Panc1 (cell line): Measurements from ENCODE around the gene OR1K1. TPM values are rescaled to one million over a fixed set of nuclear protein-coding genes. Genes with fewer than 3 reads are reported as not detected.

Experiments
- ATAC-seq: fragments of 200-7000 bp; cut with Tn5 transposase; 2 replicates; pipeline ENCODE4 v1.9.1; 2020; ENCODE audit warnings: mild to moderate bottlenecking, moderate library complexity
- BruUV-seq: library from RNA; stranded (reverse); fragments of 400-500 nt; replicated peaks from 2 replicates; lab custom pipeline; 2021; lab: Mats Ljungman, UMichigan
- CTCF ChIA-PET: fragments of 300-600 bp; sonication (Branson Sonifier 250); formaldehyde crosslinking; loops from one replicate; lab custom pipeline; 2022; ENCODE audit warnings: antibody characterized with exemption; lab: Charles Lee
- POLR2A ChIA-PET: fragments of 300-600 bp; sonication (Branson Sonifier 250); formaldehyde crosslinking; loops from one replicate; lab custom pipeline; 2022; ENCODE audit warnings: antibody characterized with exemption; lab: Charles Lee
- DNase-seq: peaks from one replicate; pipeline ENCODE4 v3.0.0-alpha.2; 2010; ENCODE audit warnings: low read depth, low spot score
- H3K27ac ChIP-seq: 2 replicates; pipeline ENCODE4 v1.5.1; 2011; ENCODE audit warnings: mild to moderate bottlenecking, low read length, inconsistent platforms
- H3K27me3 ChIP-seq: fragments of 200-500 bp; sonication (Bioruptor generic); 2 replicates; pipeline ENCODE4 v1.6.0; 2014; ENCODE audit warnings: low read length, inconsistent platforms; ENCODE audit not compliant: control insufficient read depth, insufficient read depth
- H3K36me3 ChIP-seq: fragments of 200-500 bp; sonication (Bioruptor generic); 2 replicates; pipeline ENCODE4 v1.5.1; 2014; ENCODE audit warnings: inconsistent platforms, mild to moderate bottlenecking, low read length, moderate library complexity; ENCODE audit not compliant: control insufficient read depth, insufficient read depth
- H3K4me1 ChIP-seq: 2 replicates; pipeline ENCODE4 v1.5.1; 2011; ENCODE audit warnings: inconsistent platforms, mild to moderate bottlenecking, low read length, moderate library complexity; ENCODE audit not compliant: control insufficient read depth, insufficient read depth
- H3K4me3 ChIP-seq, 2 experiments: 2 replicates each; pipeline ENCODE4 v1.5.1; 2011 to 2012; ENCODE audit warnings: low read depth in 2 of 2, low read length in 2 of 2, mild to moderate bottlenecking in 2 of 2, inconsistent platforms in 1 of 2, moderate library complexity in 1 of 2
- H3K9me3 ChIP-seq: fragments of 200-500 bp; sonication (Bioruptor generic); 2 replicates; pipeline ENCODE4 v1.5.1; 2014; ENCODE audit warnings: low read depth, mild to moderate bottlenecking, inconsistent platforms, low read length, moderate library complexity; ENCODE audit not compliant: control insufficient read depth, insufficient read depth
- CTCF ChIP-seq: fragments of 450-650 bp; IDR thresholded peaks from 2 replicates; pipeline ENCODE4 v1.5.1; 2017; ENCODE audit warnings: mild to moderate bottlenecking
- POLR2AphosphoS5 ChIP-seq: IDR thresholded peaks from 2 replicates; pipeline ENCODE4 v1.6.1; 2012; ENCODE audit warnings: mild to moderate bottlenecking, low read depth, low read length, moderate library complexity
- SIN3A ChIP-seq: IDR thresholded peaks from 2 replicates; pipeline ENCODE4 v1.6.1; 2012; ENCODE audit warnings: low read depth, mild to moderate bottlenecking, low read length, moderate library complexity, borderline replicate concordance; ENCODE audit not compliant: insufficient read depth
- TCF7L2 ChIP-seq: IDR thresholded peaks from 2 replicates; pipeline ENCODE4 v1.6.1; 2011; ENCODE audit warnings: mild to moderate bottlenecking, low read depth, low read length, inconsistent platforms
- in situ Hi-C: cut with HindIII; loops from 2 replicates; pipeline ENCODE4 v1.10.0; 2016; ENCODE audit warnings: low sequenced_read_pairs, low pct_unique_long_range_greater_than_20kb
- intact Hi-C: fragments of 100-400 bp; cut with micrococcal nuclease; formaldehyde crosslinking; loops from one replicate; pipeline ENCODE4 v1.10.0; 2022; ENCODE audit not compliant: unreplicated experiment
- total RNA-seq: library from RNA; stranded (reverse); gene quantifications from one replicate; pipeline ENCODE4 v1.2.1, GENCODE V29; 2021; ENCODE audit not compliant: unreplicated experiment
- TF ChIP-seq, protein P1 (sequence below), 2 experiments: IDR thresholded peaks; 2 replicates each; pipeline ENCODE4 v1.6.1; 2011 to 2012; ENCODE audit warnings: low read depth in 2 of 2, control low read depth in 1 of 2, low read length in 1 of 2, mild to moderate bottlenecking in 1 of 2, moderate library complexity in 1 of 2; ENCODE audit not compliant: insufficient read depth in 1 of 2

OR1K1 gene
- total RNA-seq, 1 experiment from 2014 or later: not detected

DNA sequence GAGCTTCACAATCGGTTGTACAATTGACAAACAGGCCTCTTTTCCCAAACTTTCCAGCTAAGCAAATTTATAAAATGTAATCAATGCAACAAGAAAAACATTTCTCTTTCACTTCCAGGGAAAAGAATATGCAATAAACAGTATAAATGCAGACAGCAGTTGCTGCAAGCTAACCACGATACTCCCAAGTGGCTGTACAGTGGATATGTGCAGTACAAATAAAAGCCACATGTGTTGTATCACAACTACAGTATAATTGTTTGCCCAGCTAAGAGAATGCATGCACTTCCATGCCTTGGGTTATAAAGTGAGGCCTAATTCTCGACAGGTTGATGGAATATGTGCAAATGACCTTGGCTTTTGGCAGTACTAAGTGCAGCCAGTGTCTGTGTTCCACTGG, 45.2 kb downstream of the OR1K1 start:
- POLR2A ChIA-PET: no interaction called here
- no peak for DNase-seq
- Histone ChIP-seq H3K27ac (no peak overlapping the region), H3K27me3 (no peaks in the 10 kb centered on the region), H3K4me1 (no peaks in the 10 kb centered on the region), H3K36me3 (peaks cover 17% of the 10 kb centered on the region; the same call in 1 of the 2 replicates), H3K4me3 (no peak overlapping the region), H3K9me3 (no peaks in the 10 kb centered on the region)
- TF ChIP-seq SIN3A (no peak), POLR2AphosphoS5 (no peak), TCF7L2 (no peak), CTCF (no peak)
- TF ChIP-seq, protein P1, sequence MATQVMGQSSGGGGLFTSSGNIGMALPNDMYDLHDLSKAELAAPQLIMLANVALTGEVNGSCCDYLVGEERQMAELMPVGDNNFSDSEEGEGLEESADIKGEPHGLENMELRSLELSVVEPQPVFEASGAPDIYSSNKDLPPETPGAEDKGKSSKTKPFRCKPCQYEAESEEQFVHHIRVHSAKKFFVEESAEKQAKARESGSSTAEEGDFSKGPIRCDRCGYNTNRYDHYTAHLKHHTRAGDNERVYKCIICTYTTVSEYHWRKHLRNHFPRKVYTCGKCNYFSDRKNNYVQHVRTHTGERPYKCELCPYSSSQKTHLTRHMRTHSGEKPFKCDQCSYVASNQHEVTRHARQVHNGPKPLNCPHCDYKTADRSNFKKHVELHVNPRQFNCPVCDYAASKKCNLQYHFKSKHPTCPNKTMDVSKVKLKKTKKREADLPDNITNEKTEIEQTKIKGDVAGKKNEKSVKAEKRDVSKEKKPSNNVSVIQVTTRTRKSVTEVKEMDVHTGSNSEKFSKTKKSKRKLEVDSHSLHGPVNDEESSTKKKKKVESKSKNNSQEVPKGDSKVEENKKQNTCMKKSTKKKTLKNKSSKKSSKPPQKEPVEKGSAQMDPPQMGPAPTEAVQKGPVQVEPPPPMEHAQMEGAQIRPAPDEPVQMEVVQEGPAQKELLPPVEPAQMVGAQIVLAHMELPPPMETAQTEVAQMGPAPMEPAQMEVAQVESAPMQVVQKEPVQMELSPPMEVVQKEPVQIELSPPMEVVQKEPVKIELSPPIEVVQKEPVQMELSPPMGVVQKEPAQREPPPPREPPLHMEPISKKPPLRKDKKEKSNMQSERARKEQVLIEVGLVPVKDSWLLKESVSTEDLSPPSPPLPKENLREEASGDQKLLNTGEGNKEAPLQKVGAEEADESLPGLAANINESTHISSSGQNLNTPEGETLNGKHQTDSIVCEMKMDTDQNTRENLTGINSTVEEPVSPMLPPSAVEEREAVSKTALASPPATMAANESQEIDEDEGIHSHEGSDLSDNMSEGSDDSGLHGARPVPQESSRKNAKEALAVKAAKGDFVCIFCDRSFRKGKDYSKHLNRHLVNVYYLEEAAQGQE (IDR thresholded peaks at IDR 0.05; ENCODE audit: insufficient read depth in 1 of 2, low read depth in 2 of 2, low read length in 1 of 2): no peak
- BruUV-seq: no TSS peak
- in situ Hi-C loops (no loop called here), intact Hi-C loops (no loop called here)
- ATAC-seq: no peak
- CTCF ChIA-PET: interaction anchor here (0.6 kb wide), 1 partner anchor 32 kb away, joined by 5 read pairs; no protein-coding TSS in a partner anchor

GRCh38 chr9:122846371-122846940, 46.5 kb downstream of the OR1K1 start:
- TSS peak; percentile 32 for BruUV-seq
- POLR2A ChIA-PET: no interaction called here
- intact Hi-C loops: no loop called here
- CTCF ChIA-PET: no interaction called here
- no peaks in the 10 kb centered on the region for H3K9me3 ChIP-seq
- peaks cover 20% of the 10 kb centered on the region; the same call in 1 of the 2 replicates for H3K36me3 ChIP-seq
- no peak for ATAC-seq
- no peaks in the 10 kb centered on the region for H3K27me3 ChIP-seq
- H3K4me3 ChIP-seq: no peak overlapping the region
- no peak overlapping the region for H3K27ac ChIP-seq
- no peak for DNase-seq
- TF ChIP-seq SIN3A (no peak), POLR2AphosphoS5 (no peak), TCF7L2 (no peak)
- TF ChIP-seq, protein P1 (IDR thresholded peaks at IDR 0.05; ENCODE audit: insufficient read depth in 1 of 2, low read depth in 2 of 2, low read length in 1 of 2): no peak
- no peaks in the 10 kb centered on the region for H3K4me1 ChIP-seq
- in situ Hi-C loops: no loop called here
